HCT116 (cell line): Measurements from ENCODE around the gene PRKCH. TPM values are rescaled to one million over a fixed set of nuclear protein-coding genes. Genes with fewer than 3 reads are reported as not detected.

Experiments used
- ATAC-seq: fragments of 200-7000 bp; cut with Tn5 transposase; 2 replicates; pipeline ENCODE4 v1.9.1; 2020; ENCODE audit warnings: mild to moderate bottlenecking, moderate library complexity
- BruUV-seq: library from RNA; stranded (reverse); fragments of 400-500 nt; replicated peaks from 2 replicates; lab custom pipeline; 2021; lab: Mats Ljungman, UMichigan
- CTCF ChIA-PET: fragments of 300-600 bp; sonication (Branson Sonifier 250); formaldehyde crosslinking; loops from one replicate; lab custom pipeline; 2021; ENCODE audit warnings: antibody characterized with exemption; lab: Charles Lee
- POLR2A ChIA-PET: fragments of 300-600, 350-600 bp; sonication (Branson Sonifier 250); formaldehyde crosslinking; loops from one replicate; lab custom pipeline; 2021; ENCODE audit warnings: antibody characterized with exemption; lab: Charles Lee
- RAD21 ChIA-PET, 2 experiments: fragments of 300-600 bp; sonication (Branson Sonifier 250); formaldehyde crosslinking; loops; one replicate each; lab custom pipeline; 2023; ENCODE audit warnings: low total read pairs in 2 of 2; ENCODE audit not compliant: uncharacterized antibody in 2 of 2, unreplicated experiment in 2 of 2, low non-redundant PET in 1 of 2; lab: Charles Lee
- DNase-seq: peaks from one replicate; pipeline ENCODE4 v3.0.0-alpha.2; 2010; ENCODE audit warnings: low read depth, low spot score
- H2AFZ ChIP-seq: fragments of 200-600 bp; shearing (Covaris generic), sonication (generic); 2 replicates; pipeline ENCODE4 v1.6.1; 2017; ENCODE audit warnings: low read depth, mixed run types, mixed read lengths, antibody characterized with exemption, low read length; ENCODE audit not compliant: poor library complexity, severe bottlenecking
- H3K27ac ChIP-seq: 2 replicates; pipeline ENCODE4 v1.5.1; 2012; ENCODE audit warnings: low read depth, low read length
- H3K27me3 ChIP-seq: fragments of 200-600 bp; sonication (generic); 2 replicates; pipeline ENCODE4 v1.6.1; 2016; ENCODE audit warnings: mixed run types, low read length, mixed read lengths; ENCODE audit not compliant: insufficient read depth
- H3K36me3 ChIP-seq, 2 experiments: fragments of 200-500 bp in 1 of 2; fragments of 200-600 bp in 1 of 2; sonication (Bioruptor generic) in 1 of 2; sonication (generic) in 1 of 2; 2 replicates each; pipeline versions ENCODE4 v1.5.1 to v1.6.1; 2014 to 2016; ENCODE audit warnings: low read length in 2 of 2, inconsistent platforms in 1 of 2, mixed read lengths in 1 of 2, mixed run types in 1 of 2; ENCODE audit not compliant: insufficient read depth in 2 of 2, control insufficient read depth in 1 of 2
- H3K4me1 ChIP-seq, 2 experiments: fragments of 200-600 bp in 1 of 2; sonication (generic) in 1 of 2; 2 replicates each; pipeline versions ENCODE4 v1.5.1 to v1.6.1; 2012 to 2017; ENCODE audit warnings: low read length in 2 of 2, inconsistent platforms in 1 of 2, mild to moderate bottlenecking in 1 of 2, mixed read lengths in 1 of 2, mixed run types in 1 of 2, moderate library complexity in 1 of 2; ENCODE audit not compliant: insufficient read depth in 2 of 2, control insufficient read depth in 1 of 2
- H3K4me2 ChIP-seq: fragments of 200-600 bp; sonication (generic); 2 replicates; pipeline ENCODE4 v1.6.1; 2017; ENCODE audit warnings: mixed run types, low read length, mixed read lengths
- H3K4me3 ChIP-seq, 2 experiments: fragments of 200-600 bp in 1 of 2; sonication (generic) in 1 of 2; replicated peaks in 1 of 2; 2 replicates each; pipeline ENCODE4 v1.5.1; 2011 to 2016; ENCODE audit warnings: low read length in 2 of 2, control low read depth in 1 of 2, low read depth in 1 of 2, mild to moderate bottlenecking in 1 of 2, mixed read lengths in 1 of 2, mixed run types in 1 of 2
- H3K79me2 ChIP-seq: fragments of 200-600 bp; sonication (generic); 2 replicates; pipeline ENCODE4 v1.6.1; 2017; ENCODE audit warnings: mild to moderate bottlenecking, mixed run types, low read length, moderate library complexity, mixed read lengths; ENCODE audit not compliant: insufficient read depth
- H3K9ac ChIP-seq: fragments of 200-600 bp; sonication (generic); 2 replicates; pipeline ENCODE4 v1.6.1; 2016; ENCODE audit warnings: low read length, mixed read lengths
- H3K9me2 ChIP-seq: fragments of 200-600 bp; sonication (generic), shearing (Covaris generic); 2 replicates; pipeline ENCODE4 v1.6.1; 2017; ENCODE audit warnings: mixed run types, mild to moderate bottlenecking, moderate library complexity; ENCODE audit not compliant: insufficient read depth
- H3K9me3 ChIP-seq, 2 experiments: fragments of 200-500 bp in 1 of 2; fragments of 200-600 bp in 1 of 2; sonication (Bioruptor generic) in 1 of 2; sonication (generic) in 1 of 2; 2 replicates each; pipeline ENCODE4 v1.6.1; 2014 to 2017; ENCODE audit warnings: low read length in 2 of 2, mixed read lengths in 2 of 2, inconsistent platforms in 1 of 2, low read depth in 1 of 2, mild to moderate bottlenecking in 1 of 2, mixed run types in 1 of 2, moderate library complexity in 1 of 2; ENCODE audit not compliant: control insufficient read depth in 1 of 2, insufficient read depth in 1 of 2
- H4K20me1 ChIP-seq: fragments of 200-600 bp; sonication (generic), shearing (Covaris generic); 2 replicates; pipeline ENCODE4 v1.6.1; 2017; ENCODE audit warnings: mixed run types, mild to moderate bottlenecking, moderate library complexity; ENCODE audit not compliant: insufficient read depth
- CTCF ChIP-seq, 3 experiments: fragments of 200-600 bp in 1 of 3; sonication (generic) in 1 of 3; IDR thresholded peaks in 2 of 3; conservative IDR thresholded peaks in 1 of 3; 2 replicates each; pipeline ENCODE4 v1.5.1; 2012 to 2017; ENCODE audit warnings: low read depth in 2 of 3, low read length in 2 of 3, antibody characterized with exemption in 1 of 3, borderline replicate concordance in 1 of 3, control low read depth in 1 of 3, mild to moderate bottlenecking in 1 of 3, mixed read lengths in 1 of 3, mixed run types in 1 of 3, moderate library complexity in 1 of 3; ENCODE audit not compliant: insufficient read depth in 1 of 3
- ELF1 ChIP-seq: IDR thresholded peaks from 2 replicates; pipeline ENCODE4 v1.6.1; 2012; ENCODE audit warnings: low read depth, borderline replicate concordance
- FOSL1 ChIP-seq: IDR thresholded peaks from 2 replicates; pipeline ENCODE4 v1.6.1; 2012; ENCODE audit warnings: low read depth
- JUND ChIP-seq: IDR thresholded peaks from 2 replicates; pipeline ENCODE4 v1.6.1; 2012
- RAD21 ChIP-seq: IDR thresholded peaks from 2 replicates; pipeline ENCODE4 v1.6.1; 2012; ENCODE audit warnings: low read depth, mild to moderate bottlenecking
- REST ChIP-seq: IDR thresholded peaks from 2 replicates; pipeline ENCODE4 v1.6.1; 2012; ENCODE audit warnings: low read depth
- TCF7L2 ChIP-seq: IDR thresholded peaks from 2 replicates; pipeline ENCODE4 v1.7.0; 2011; ENCODE audit warnings: borderline replicate concordance, inconsistent platforms; ENCODE audit not compliant: insufficient read depth, insufficient read length; ENCODE audit errors: extremely low read depth
- ZFX ChIP-seq: fragments of 450-650 bp; IDR thresholded peaks from 2 replicates; pipeline ENCODE4 v1.6.1; 2017
- intact Hi-C: fragments of 100-400 bp; cut with micrococcal nuclease; formaldehyde crosslinking; loops from 2 replicates; pipeline ENCODE4 v1.10.0; 2022
- total RNA-seq: library from RNA; stranded (reverse); gene quantifications from one replicate; pipeline ENCODE4 v1.2.1, GENCODE V29; 2021; ENCODE audit not compliant: unreplicated experiment

Gene PRKCH
- total RNA-seq, 1 experiment from 2014 or later: 16.6 TPM

- intact Hi-C loops: no loop called here
- CTCF ChIA-PET: no interaction called here
- Histone ChIP-seq H3K27ac (no peak overlapping the region), H4K20me1 (no peaks in the 10 kb centered on the region), H3K4me2 (no peak overlapping the region), H3K36me3 (no peaks in the 10 kb centered on the region), H3K4me1 (peaks cover 45 to 47% of the 10 kb centered on the region in 2 experiments), H3K9ac (no peak overlapping the region), H3K4me3 (no peak overlapping the region), H2AFZ (no peak overlapping the region), H3K27me3 (no peaks in the 10 kb centered on the region), H3K9me2 (no peaks in the 10 kb centered on the region), H3K9me3 (no peaks in the 10 kb centered on the region), H3K79me2 (no peaks in the 10 kb centered on the region)
- RAD21 ChIA-PET: no interaction called here
- TF ChIP-seq CTCF (IDR thresholded peaks at IDR 0.05 in 2 of 3, conservative IDR thresholded peaks at IDR 0.05 in 1 of 3; ENCODE audit: borderline replicate concordance in 1 of 3, insufficient read depth in 1 of 3, low read depth in 2 of 3, low read length in 2 of 3): no peak
- no peak for TF ChIP-seq RAD21
- TF ChIP-seq TCF7L2: no peak
- TF ChIP-seq ELF1: no peak
- TF ChIP-seq FOSL1: no peak
- TF ChIP-seq JUND: no peak
- no peak for TF ChIP-seq REST
- no peak for TF ChIP-seq ZFX
- DNase-seq: no peak
- BruUV-seq: no TSS peak
- no peak for ATAC-seq
- POLR2A ChIA-PET: interaction anchor here (5.2 kb wide), 1 partner anchor 21 kb away, joined by 41 read pairs; no protein-coding TSS in a partner anchor
These were observed 218.3 kb downstream of the PRKCH start for GRCh38 chr14:61539631-61540030.
